Measurements from ENCODE around the gene RAP1GDS1.

DNA sequence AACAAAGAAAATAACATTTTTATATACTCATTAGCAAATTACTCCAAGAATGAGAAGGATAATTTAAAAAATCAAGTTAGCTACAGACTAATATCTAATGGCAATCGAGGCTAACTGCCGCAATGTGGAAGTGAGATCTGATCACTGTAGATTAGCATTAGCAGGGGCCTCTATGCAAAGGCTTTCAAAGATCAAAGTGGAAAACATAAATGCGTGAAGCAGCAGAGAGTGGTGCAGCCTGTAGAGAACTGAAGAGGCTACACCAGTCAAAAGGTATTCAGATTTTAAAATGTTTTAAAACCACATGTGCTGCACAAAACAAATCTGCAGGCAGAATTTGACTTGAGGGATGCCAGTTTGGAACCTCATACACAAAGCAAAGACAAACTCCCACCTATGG is 24.0 kb upstream of the RAP1GDS1 start:
- TF ChIP-seq CTCF (IDR thresholded peaks at IDR 0.05) (no peak), FOSL2 (IDR thresholded peaks at IDR 0.05; ENCODE audit: borderline replicate concordance, low read depth) (no peak), GATA2 (CRISPR knock-in tag; IDR thresholded peaks at IDR 0.05) (no peak), YY1 (IDR thresholded peaks at IDR 0.05; ENCODE audit: low read depth) (no peak), RXRA (IDR thresholded peaks at IDR 0.05; ENCODE audit: borderline replicate concordance, low read depth) (no peak), GABPA (IDR thresholded peaks at IDR 0.05; ENCODE audit: low read depth) (no peak), REST (IDR thresholded peaks at IDR 0.05; ENCODE audit: low read depth, low read length) (no peak), TEAD4 (IDR thresholded peaks at IDR 0.05; ENCODE audit: borderline replicate concordance, insufficient read depth) (no peak), POLR2AphosphoS5 (IDR thresholded peaks at IDR 0.05; ENCODE audit: low read depth, low read length) (no peak)
